ENCODE data around the gene SET. TPM values are rescaled to one million over a fixed set of nuclear protein-coding genes. Genes with fewer than 3 reads are reported as not detected.

Gene SET
- total and polyA plus RNA-seq, 2 experiments from 2014 or later = 949 to 1,261 TPM

DNA sequence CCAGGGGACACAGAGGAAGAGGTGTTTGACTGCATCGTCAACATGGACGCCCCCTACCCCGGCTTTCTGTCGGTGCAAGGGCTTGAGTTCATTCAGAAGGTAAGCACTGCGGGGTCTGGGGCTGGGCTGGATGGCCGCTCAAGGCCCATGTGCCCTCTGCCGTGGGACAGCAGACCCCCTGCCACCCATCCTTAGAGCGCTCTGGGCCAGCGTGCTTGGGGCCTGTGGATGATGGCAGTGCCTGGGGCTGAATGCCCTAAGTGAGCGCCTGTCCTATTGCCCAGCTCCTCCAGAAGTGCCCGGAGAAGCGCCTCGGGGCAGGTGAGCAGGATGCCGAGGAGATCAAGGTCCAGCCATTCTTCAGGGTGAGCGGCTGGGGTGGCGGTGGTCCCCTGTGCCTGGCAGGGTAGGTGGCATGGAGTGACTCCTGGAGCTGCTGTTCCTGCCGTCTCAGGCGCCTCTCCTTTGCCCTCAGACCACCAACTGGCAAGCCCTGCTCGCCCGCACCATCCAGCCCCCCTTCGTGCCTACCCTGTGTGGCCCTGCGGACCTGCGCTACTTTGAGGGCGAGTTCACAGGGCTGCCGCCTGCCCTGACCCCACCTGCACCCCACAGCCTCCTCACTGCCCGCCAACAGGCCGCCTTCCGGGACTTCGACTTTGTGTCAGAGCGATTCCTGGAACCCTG is 31.0 kb downstream of the SET start (continued):
- TF ChIP-seq, protein P1, sequence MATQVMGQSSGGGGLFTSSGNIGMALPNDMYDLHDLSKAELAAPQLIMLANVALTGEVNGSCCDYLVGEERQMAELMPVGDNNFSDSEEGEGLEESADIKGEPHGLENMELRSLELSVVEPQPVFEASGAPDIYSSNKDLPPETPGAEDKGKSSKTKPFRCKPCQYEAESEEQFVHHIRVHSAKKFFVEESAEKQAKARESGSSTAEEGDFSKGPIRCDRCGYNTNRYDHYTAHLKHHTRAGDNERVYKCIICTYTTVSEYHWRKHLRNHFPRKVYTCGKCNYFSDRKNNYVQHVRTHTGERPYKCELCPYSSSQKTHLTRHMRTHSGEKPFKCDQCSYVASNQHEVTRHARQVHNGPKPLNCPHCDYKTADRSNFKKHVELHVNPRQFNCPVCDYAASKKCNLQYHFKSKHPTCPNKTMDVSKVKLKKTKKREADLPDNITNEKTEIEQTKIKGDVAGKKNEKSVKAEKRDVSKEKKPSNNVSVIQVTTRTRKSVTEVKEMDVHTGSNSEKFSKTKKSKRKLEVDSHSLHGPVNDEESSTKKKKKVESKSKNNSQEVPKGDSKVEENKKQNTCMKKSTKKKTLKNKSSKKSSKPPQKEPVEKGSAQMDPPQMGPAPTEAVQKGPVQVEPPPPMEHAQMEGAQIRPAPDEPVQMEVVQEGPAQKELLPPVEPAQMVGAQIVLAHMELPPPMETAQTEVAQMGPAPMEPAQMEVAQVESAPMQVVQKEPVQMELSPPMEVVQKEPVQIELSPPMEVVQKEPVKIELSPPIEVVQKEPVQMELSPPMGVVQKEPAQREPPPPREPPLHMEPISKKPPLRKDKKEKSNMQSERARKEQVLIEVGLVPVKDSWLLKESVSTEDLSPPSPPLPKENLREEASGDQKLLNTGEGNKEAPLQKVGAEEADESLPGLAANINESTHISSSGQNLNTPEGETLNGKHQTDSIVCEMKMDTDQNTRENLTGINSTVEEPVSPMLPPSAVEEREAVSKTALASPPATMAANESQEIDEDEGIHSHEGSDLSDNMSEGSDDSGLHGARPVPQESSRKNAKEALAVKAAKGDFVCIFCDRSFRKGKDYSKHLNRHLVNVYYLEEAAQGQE (IDR thresholded peaks at IDR 0.05; ENCODE audit: unreplicated experiment) = no peak
- no peak for TF ChIP-seq ZNF331 (CRISPR knock-in tag; IDR thresholded peaks at IDR 0.05; ENCODE audit: low read depth)
- no peak for TF ChIP-seq POLR2AphosphoS5 (IDR thresholded peaks at IDR 0.05; ENCODE audit: low read depth)

DNA sequence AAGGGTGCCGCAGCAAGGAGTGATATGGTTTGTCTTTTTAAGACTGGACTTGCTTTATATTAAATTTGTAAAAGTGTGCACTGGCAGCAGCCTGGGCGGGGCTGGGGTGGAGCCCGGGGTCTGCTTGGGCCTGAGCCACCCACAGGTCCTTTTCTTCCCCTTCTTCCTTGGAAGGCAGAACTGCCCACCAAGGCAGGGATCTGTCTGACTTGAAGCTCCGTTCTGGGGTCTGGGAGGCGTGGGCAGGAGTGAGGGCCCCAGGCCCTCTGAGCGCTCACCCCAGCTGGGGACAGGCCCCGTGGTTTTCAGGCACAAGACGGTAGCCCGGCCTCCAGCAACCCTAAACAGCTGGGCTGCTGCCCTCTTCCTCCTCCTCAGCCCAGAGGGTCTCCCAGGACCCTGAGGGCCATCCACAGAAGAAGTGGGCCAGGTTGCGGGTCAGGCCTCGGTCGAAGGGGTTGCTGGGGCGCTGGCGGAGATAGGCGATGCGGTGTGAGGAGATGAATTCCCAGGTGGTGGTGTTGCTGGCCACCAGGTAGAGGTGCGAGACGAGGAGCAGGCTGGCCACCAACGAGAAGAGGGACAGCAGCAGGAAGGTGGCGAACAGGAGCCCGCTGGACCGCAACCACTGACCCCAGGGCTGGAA is 31.9 kb downstream of the SET start:
- Histone ChIP-seq H4K20me1 (replicated peaks; ENCODE audit: insufficient read depth) (no peaks in the 10 kb centered on the region; the same call in 1 of the 2 replicates), H3K27me3 (ENCODE audit: insufficient read depth) (no peaks in the 10 kb centered on the region), H3K4me2 (no peak overlapping the region), H3F3A (replicated peaks; ENCODE audit: low read depth) (no peaks in the 10 kb centered on the region; the same call in 1 of the 2 replicates), H3K27ac (ENCODE audit: low read depth) (no peak overlapping the region), H3K4me3 (no peak overlapping the region), H3K36me3 (ENCODE audit: insufficient read depth) (no peaks in the 10 kb centered on the region), H3K79me2 (replicated peaks; ENCODE audit: insufficient read depth) (no peaks in the 10 kb centered on the region; the same call in 1 of the 2 replicates), H3K4me1 (ENCODE audit: insufficient read depth) (peaks cover 3% of the 10 kb centered on the region), H2AFZ (no peak overlapping the region), H3K9me2 (ENCODE audit: insufficient read depth) (no peaks in the 10 kb centered on the region)
- Mint-ChIP-seq H3K27ac (no peak overlapping the region), H3K27me3 (ENCODE audit: insufficient read depth, low read depth, poor library complexity) (peaks cover 30% of the 10 kb centered on the region), H3K36me3 (ENCODE audit: low read depth) (peaks cover 4% of the 10 kb centered on the region), H3K4me1 (peaks cover 18% of the 10 kb centered on the region), H3K4me3 (peak overlapping the region; percentile 27; the same call in 1 of the 3 replicates), H3K9me3 (no peaks in the 10 kb centered on the region; the same call in 2 of the 3 replicates)
- DNase-seq (ENCODE audit: low spot score) (no peak), ATAC-seq (no peak)
- TF ChIP-seq EZH2 (IDR thresholded peaks at IDR 0.05; ENCODE audit: low read depth, unreplicated experiment) (no peak), CREB1 (CRISPR knock-in tag; IDR thresholded peaks at IDR 0.05; ENCODE audit: low read depth) (no peak), POLR2AphosphoS5 (IDR thresholded peaks at IDR 0.05; ENCODE audit: low read depth) (no peak), JUNB (IDR thresholded peaks at IDR 0.05; ENCODE audit: unreplicated experiment) (no peak), ETS1 (IDR thresholded peaks at IDR 0.05) (no peak), ZNF331 (CRISPR knock-in tag; IDR thresholded peaks at IDR 0.05; ENCODE audit: low read depth) (no peak), EZH2phosphoT487 (IDR thresholded peaks at IDR 0.05; ENCODE audit: unreplicated experiment) (no peak), NANOG (IDR thresholded peaks at IDR 0.05; ENCODE audit: borderline replicate concordance) (no peak), STAT1 (IDR thresholded peaks at IDR 0.05; ENCODE audit: unreplicated experiment) (no peak), ZNF114 (CRISPR knock-in tag; IDR thresholded peaks at IDR 0.05) (no peak)
- TF ChIP-seq, protein P2, sequence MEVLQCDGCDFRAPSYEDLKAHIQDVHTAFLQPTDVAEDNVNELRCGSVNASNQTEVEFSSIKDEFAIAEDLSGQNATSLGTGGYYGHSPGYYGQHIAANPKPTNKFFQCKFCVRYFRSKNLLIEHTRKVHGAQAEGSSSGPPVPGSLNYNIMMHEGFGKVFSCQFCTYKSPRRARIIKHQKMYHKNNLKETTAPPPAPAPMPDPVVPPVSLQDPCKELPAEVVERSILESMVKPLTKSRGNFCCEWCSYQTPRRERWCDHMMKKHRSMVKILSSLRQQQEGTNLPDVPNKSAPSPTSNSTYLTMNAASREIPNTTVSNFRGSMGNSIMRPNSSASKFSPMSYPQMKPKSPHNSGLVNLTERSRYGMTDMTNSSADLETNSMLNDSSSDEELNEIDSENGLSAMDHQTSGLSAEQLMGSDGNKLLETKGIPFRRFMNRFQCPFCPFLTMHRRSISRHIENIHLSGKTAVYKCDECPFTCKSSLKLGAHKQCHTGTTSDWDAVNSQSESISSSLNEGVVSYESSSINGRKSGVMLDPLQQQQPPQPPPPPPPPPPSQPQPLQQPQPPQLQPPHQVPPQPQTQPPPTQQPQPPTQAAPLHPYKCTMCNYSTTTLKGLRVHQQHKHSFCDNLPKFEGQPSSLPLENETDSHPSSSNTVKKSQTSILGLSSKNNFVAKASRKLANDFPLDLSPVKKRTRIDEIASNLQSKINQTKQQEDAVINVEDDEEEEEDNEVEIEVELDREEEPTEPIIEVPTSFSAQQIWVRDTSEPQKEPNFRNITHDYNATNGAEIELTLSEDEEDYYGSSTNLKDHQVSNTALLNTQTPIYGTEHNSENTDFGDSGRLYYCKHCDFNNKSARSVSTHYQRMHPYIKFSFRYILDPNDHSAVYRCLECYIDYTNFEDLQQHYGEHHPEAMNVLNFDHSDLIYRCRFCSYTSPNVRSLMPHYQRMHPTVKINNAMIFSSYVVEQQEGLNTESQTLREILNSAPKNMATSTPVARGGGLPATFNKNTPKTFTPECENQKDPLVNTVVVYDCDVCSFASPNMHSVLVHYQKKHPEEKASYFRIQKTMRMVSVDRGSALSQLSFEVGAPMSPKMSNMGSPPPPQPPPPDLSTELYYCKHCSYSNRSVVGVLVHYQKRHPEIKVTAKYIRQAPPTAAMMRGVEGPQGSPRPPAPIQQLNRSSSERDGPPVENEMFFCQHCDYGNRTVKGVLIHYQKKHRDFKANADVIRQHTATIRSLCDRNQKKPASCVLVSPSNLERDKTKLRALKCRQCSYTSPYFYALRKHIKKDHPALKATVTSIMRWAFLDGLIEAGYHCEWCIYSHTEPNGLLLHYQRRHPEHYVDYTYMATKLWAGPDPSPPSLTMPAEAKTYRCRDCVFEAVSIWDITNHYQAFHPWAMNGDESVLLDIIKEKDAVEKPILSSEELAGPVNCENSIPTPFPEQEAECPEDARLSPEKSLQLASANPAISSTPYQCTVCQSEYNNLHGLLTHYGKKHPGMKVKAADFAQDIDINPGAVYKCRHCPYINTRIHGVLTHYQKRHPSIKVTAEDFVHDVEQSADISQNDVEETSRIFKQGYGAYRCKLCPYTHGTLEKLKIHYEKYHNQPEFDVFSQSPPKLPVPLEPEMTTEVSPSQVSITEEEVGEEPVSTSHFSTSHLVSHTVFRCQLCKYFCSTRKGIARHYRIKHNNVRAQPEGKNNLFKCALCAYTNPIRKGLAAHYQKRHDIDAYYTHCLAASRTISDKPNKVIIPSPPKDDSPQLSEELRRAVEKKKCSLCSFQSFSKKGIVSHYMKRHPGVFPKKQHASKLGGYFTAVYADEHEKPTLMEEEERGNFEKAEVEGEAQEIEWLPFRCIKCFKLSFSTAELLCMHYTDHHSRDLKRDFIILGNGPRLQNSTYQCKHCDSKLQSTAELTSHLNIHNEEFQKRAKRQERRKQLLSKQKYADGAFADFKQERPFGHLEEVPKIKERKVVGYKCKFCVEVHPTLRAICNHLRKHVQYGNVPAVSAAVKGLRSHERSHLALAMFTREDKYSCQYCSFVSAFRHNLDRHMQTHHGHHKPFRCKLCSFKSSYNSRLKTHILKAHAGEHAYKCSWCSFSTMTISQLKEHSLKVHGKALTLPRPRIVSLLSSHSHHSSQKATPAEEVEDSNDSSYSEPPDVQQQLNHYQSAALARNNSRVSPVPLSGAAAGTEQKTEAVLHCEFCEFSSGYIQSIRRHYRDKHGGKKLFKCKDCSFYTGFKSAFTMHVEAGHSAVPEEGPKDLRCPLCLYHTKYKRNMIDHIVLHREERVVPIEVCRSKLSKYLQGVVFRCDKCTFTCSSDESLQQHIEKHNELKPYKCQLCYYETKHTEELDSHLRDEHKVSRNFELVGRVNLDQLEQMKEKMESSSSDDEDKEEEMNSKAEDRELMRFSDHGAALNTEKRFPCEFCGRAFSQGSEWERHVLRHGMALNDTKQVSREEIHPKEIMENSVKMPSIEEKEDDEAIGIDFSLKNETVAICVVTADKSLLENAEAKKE (CRISPR knock-in tag; IDR thresholded peaks at IDR 0.05) = no peak

Data from GM23338 (cell line).